IgD-negative memory B cell (primary cell): ENCODE results near the gene NLRP14. TPM values are rescaled to one million over a fixed set of nuclear protein-coding genes. Genes with fewer than 3 reads are reported as not detected.

Experiments used
- H3K27ac Mint-ChIP-seq, 3 donors: one replicate each; pipeline ENCODE4 v1.8.0; 2020 to 2022; ENCODE audit warnings: mild to moderate bottlenecking in 3 of 3, mixed read lengths in 3 of 3, moderate library complexity in 1 of 3
- H3K27me3 Mint-ChIP-seq: one replicate; pipeline ENCODE4 v1.8.0; 2021; ENCODE audit warnings: mixed read lengths
- H3K36me3 Mint-ChIP-seq: one replicate; pipeline ENCODE4 v1.8.0; 2020; ENCODE audit warnings: mild to moderate bottlenecking, mixed read lengths
- H3K4me1 Mint-ChIP-seq, 3 donors: one replicate each; pipeline ENCODE4 v1.8.0; 2020 to 2022; ENCODE audit warnings: mixed read lengths in 3 of 3, mild to moderate bottlenecking in 1 of 3
- H3K4me3 Mint-ChIP-seq, 4 donors: one replicate each; pipeline ENCODE4 v1.8.0; 2020 to 2022; ENCODE audit warnings: mild to moderate bottlenecking in 4 of 4, mixed read lengths in 4 of 4, moderate library complexity in 3 of 4
- H3K9me3 Mint-ChIP-seq, 3 donors: one replicate each; pipeline ENCODE4 v1.8.0; 2020 to 2021; ENCODE audit warnings: mixed read lengths in 3 of 3, mild to moderate bottlenecking in 1 of 3
- polyA plus RNA-seq: library from polyadenylated mRNA; unstranded; fragments of 300-500 nt; fragmentation: Illumina TruSeq; gene quantifications from one replicate; pipeline ENCODE4 v1.2.3, GENCODE V29; 2021

NLRP14 gene
- polyA plus RNA-seq, 1 donor from 2014 or later, result not detected

GRCh38 chr11:7088921-7089320 lies 68.6 kb downstream of the NLRP14 start, which contains the start of gene RBMXL2:
Gene RBMXL2, plus strand, starts transcription at chr11:7088998. Its CDS starts 123 bp downstream, at chr11:7089121.
- no peaks in the 10 kb centered on the region for H3K36me3 Mint-ChIP-seq
- H3K4me3 Mint-ChIP-seq, result no peak within 1 kb of the TSS
- no peaks in the 10 kb centered on the region for H3K4me1 Mint-ChIP-seq
- no peak within 1 kb of the TSS for H3K27ac Mint-ChIP-seq
- H3K27me3 Mint-ChIP-seq, result peaks cover 8% of the 10 kb centered on the region
- no peaks in the 10 kb centered on the region for H3K9me3 Mint-ChIP-seq

DNA sequence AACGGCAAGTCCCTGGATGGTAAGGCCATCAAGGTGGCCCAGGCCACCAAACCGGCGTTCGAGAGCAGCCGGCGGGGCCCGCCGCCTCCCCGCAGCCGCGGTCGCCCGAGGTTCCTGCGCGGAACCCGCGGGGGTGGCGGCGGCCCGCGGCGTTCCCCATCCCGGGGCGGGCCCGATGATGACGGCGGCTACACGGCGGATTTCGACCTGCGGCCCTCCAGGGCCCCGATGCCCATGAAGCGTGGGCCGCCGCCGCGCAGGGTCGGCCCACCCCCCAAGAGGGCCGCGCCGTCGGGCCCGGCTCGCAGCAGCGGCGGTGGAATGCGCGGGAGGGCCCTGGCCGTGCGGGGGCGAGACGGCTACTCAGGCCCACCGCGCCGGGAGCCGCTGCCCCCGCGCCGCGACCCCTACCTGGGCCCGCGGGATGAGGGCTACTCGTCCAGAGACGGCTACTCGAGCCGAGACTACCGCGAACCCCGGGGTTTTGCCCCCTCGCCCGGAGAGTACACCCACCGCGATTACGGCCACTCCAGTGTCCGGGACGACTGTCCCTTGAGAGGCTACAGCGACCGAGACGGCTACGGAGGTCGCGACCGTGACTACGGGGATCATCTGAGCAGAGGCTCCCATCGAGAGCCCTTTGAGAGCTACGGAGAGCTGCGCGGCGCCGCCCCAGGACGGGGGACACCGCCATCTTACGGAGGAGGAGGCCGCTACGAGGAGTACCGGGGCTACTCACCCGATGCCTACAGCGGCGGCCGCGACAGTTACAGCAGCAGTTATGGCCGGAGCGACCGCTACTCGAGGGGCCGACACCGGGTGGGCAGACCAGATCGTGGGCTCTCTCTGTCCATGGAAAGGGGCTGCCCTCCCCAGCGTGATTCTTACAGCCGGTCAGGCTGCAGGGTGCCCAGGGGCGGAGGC lies 69.3 kb downstream of the NLRP14 start:
- Mint-ChIP-seq H3K9me3 (no peaks in the 10 kb centered on the region), H3K27ac (no peak overlapping the region), H3K4me1 (no peaks in the 10 kb centered on the region), H3K36me3 (no peaks in the 10 kb centered on the region), H3K27me3 (peaks cover 7% of the 10 kb centered on the region), H3K4me3 (no peak overlapping the region)

GRCh38 chr11:7098235-7098832 lies 78.1 kb downstream of the NLRP14 start:
- H3K27ac Mint-ChIP-seq, result no peak overlapping the region
- peaks cover 8% of the 10 kb centered on the region for H3K27me3 Mint-ChIP-seq
- H3K4me3 Mint-ChIP-seq, result no peak overlapping the region
- H3K36me3 Mint-ChIP-seq, result no peaks in the 10 kb centered on the region
- peaks cover 0 to 4% (median 0%) of the 10 kb centered on the region in 3 donors for H3K4me1 Mint-ChIP-seq
- no peaks in the 10 kb centered on the region for H3K9me3 Mint-ChIP-seq

- H3K27ac Mint-ChIP-seq, result no peak overlapping the region
- H3K4me1 Mint-ChIP-seq, result no peaks in the 10 kb centered on the region
- H3K27me3 Mint-ChIP-seq, result peaks cover 11% of the 10 kb centered on the region
- no peaks in the 10 kb centered on the region for H3K9me3 Mint-ChIP-seq
- no peaks in the 10 kb centered on the region for H3K36me3 Mint-ChIP-seq
- no peak overlapping the region for H3K4me3 Mint-ChIP-seq
These were observed 95.5 kb downstream of the NLRP14 start for GRCh38 chr11:7115780-7116179.

- peaks cover 11% of the 10 kb centered on the region for H3K27me3 Mint-ChIP-seq
- no peaks in the 10 kb centered on the region for H3K4me1 Mint-ChIP-seq
- no peaks in the 10 kb centered on the region for H3K36me3 Mint-ChIP-seq
- H3K9me3 Mint-ChIP-seq, result no peaks in the 10 kb centered on the region
- H3K4me3 Mint-ChIP-seq, result no peak overlapping the region
- H3K27ac Mint-ChIP-seq, result no peak overlapping the region
These were observed 96.1 kb downstream of the NLRP14 start for GRCh38 chr11:7116370-7116769.

Other genes starting within 250 kb of the NLRP14 start
- not detected for gene OR2AG2, start 248.5 kb upstream of the NLRP14 start, polyA plus RNA-seq
- not detected for gene OR2AG1, start 237.5 kb upstream of the NLRP14 start, polyA plus RNA-seq
- gene OR6A2, start 220.8 kb upstream of the NLRP14 start, polyA plus RNA-seq, result not detected
- gene OR10A5, start 174.8 kb upstream of the NLRP14 start, polyA plus RNA-seq, result not detected
- not detected for gene OR10A2, start 157.4 kb upstream of the NLRP14 start, polyA plus RNA-seq
- gene OR10A4, start 143.9 kb upstream of the NLRP14 start, polyA plus RNA-seq, result not detected
- not detected for gene OR2D2, start 128.0 kb upstream of the NLRP14 start, polyA plus RNA-seq
- not detected for gene OR2D3, start 99.5 kb upstream of the NLRP14 start, polyA plus RNA-seq
- gene ZNF215, start 94.1 kb upstream of the NLRP14 start, polyA plus RNA-seq, result 1.4 TPM
- not detected for gene ZNF214, start 133 bp upstream of the NLRP14 start, polyA plus RNA-seq
- gene RBMXL2, start 68.5 kb downstream of the NLRP14 start, polyA plus RNA-seq, result not detected
- 0.21 TPM for gene SYT9, start 231.4 kb downstream of the NLRP14 start, polyA plus RNA-seq